Measurements from ENCODE around the gene APOL1. TPM values are rescaled to one million over a fixed set of nuclear protein-coding genes. Genes with fewer than 3 reads are reported as not detected.

APOL1 gene
- total and polyA plus RNA-seq, 2 donors (not counting 3 experiments of a cell fraction or from before 2014, with no cell fraction given) = 8.2 to 14.1 TPM

- ChIA-PET CTCF (interaction anchor here (0.8 to 1.3 kb wide), 2 partner anchors 15 to 35 kb away, joined by 3 to 5 read pairs; no protein-coding TSS in a partner anchor), POLR2A (no interaction called here)
- FAIRE-seq (no peak), DNase-seq (ENCODE audit: low read depth, low spot score) (no peak)
- dilution Hi-C loops (cut with MboI; ENCODE audit: extremely low pct_ligation_motif_present, low sequenced_read_pairs) (no loop called here), intact Hi-C loops (cut with micrococcal nuclease) (no loop called here)
- H3K27me3 ChIP-seq (ENCODE audit: control insufficient read depth in 2 of 2, insufficient read depth in 2 of 2, low read length in 2 of 2) = no peaks in the 10 kb centered on the region
- TF ChIP-seq CTCF (IDR thresholded peaks at IDR 0.05; ENCODE audit: extremely low read depth in 1 of 2, insufficient read depth in 1 of 2, low read depth in 1 of 2, low read length in 2 of 2) (no peak), GATA2 (IDR thresholded peaks at IDR 0.05; ENCODE audit: insufficient read depth, insufficient read length, low read depth, low read length) (no peak), FOS (IDR thresholded peaks at IDR 0.05; ENCODE audit: borderline replicate concordance, insufficient read depth, low read length) (no peak), POLR2AphosphoS5 (IDR thresholded peaks at IDR 0.05; ENCODE audit: insufficient read depth, low read depth, low read length) (no peak), POLR2A (IDR thresholded peaks at IDR 0.05; ENCODE audit: low read depth, low read length) (no peak), MYC (IDR thresholded peaks at IDR 0.05; ENCODE audit: low read depth, low read length) (no peak), JUN (IDR thresholded peaks at IDR 0.05; ENCODE audit: borderline replicate concordance, insufficient read depth, insufficient read length, low read depth) (no peak), MAX (IDR thresholded peaks at IDR 0.05; ENCODE audit: insufficient read depth, insufficient read length) (no peak)
- no TSS peak for BruUV-seq (replicated peaks)
- H3K9ac ChIP-seq (replicated peaks; ENCODE audit: extremely low read depth, insufficient read depth, low read length) = no peak overlapping the region
- H3K36me3 ChIP-seq (ENCODE audit: control insufficient read depth in 2 of 2, extremely low read depth in 1 of 2, insufficient read depth in 2 of 2, low read length in 2 of 2) = no peaks in the 10 kb centered on the region
- no peak overlapping the region for H3K4me3 ChIP-seq (replicated peaks in 1 of 3; ENCODE audit: insufficient read depth in 1 of 3, low read depth in 1 of 3, low read length in 3 of 3)
- no peak overlapping the region for H3K27ac ChIP-seq (ENCODE audit: insufficient read depth, low read depth, low read length)
- no peak overlapping the region for H3K4me2 ChIP-seq (ENCODE audit: insufficient read depth, low read length)
- H3K4me1 ChIP-seq (ENCODE audit: control insufficient read depth, extremely low read depth, insufficient read depth, low read length) = no peaks in the 10 kb centered on the region
- no peaks in the 10 kb centered on the region for H3K9me3 ChIP-seq (replicated peaks; ENCODE audit: control insufficient read depth, insufficient read depth, low read length)
- no peak overlapping the region for H2AFZ ChIP-seq (ENCODE audit: low read depth, low read length)
- H3K9me1 ChIP-seq (replicated peaks; ENCODE audit: control insufficient read depth, extremely low read depth, insufficient read depth, low read length) = no peaks in the 10 kb centered on the region
- H3K79me2 ChIP-seq (ENCODE audit: control insufficient read depth, insufficient read depth, low read length) = no peaks in the 10 kb centered on the region
- no peaks in the 10 kb centered on the region for H4K20me1 ChIP-seq (replicated peaks; ENCODE audit: control insufficient read depth, extremely low read depth, insufficient read depth, low read length)
Observed at GRCh38 chr22:36243986-36244385, 8.9 kb upstream of the APOL1 start.
